Transverse colon (tissue), 4 donors: ENCODE measurements around the gene WWOX. TPM values are rescaled to one million over a fixed set of nuclear protein-coding genes. Genes with fewer than 3 reads are reported as not detected.

ENCODE experiments used
- DNase-seq: peaks from one replicate; pipeline ENCODE4 v3.0.0-alpha.2; 2019
- H3K27ac ChIP-seq, 4 donors: fragments of 200-600 bp; sonication (generic); 2 replicates each; pipeline ENCODE4 v1.5.1; 2016 to 2018; ENCODE audit warnings: inconsistent platforms in 4 of 4
- H3K27me3 ChIP-seq: fragments of 200-600 bp; sonication (generic); 2 replicates; pipeline ENCODE4 v1.5.1; 2017; ENCODE audit warnings: inconsistent platforms
- H3K36me3 ChIP-seq, 4 donors: fragments of 200-600 bp; sonication (generic); 2 replicates each; pipeline ENCODE4 v1.5.1; 2017 to 2019; ENCODE audit warnings: inconsistent platforms in 4 of 4
- H3K4me1 ChIP-seq, 4 donors: fragments of 200-600 bp; sonication (generic); 2 replicates each; pipeline ENCODE4 v1.5.1; 2017 to 2020; ENCODE audit warnings: inconsistent platforms in 4 of 4
- H3K4me3 ChIP-seq, 4 donors: fragments of 200-600 bp; sonication (generic); 1 replicate in 1 of 4; 2 replicates in 3 of 4; pipeline versions ENCODE4 v1.5.1 to v1.6.1; 2017 to 2019; ENCODE audit warnings: inconsistent platforms in 4 of 4
- H3K9me3 ChIP-seq, 2 donors: fragments of 200-600 bp; sonication (generic); 2 replicates each; pipeline ENCODE4 v1.5.1; 2017 to 2019; ENCODE audit warnings: inconsistent platforms in 2 of 2
- EP300 ChIP-seq: sonication (generic); formaldehyde crosslinking; IDR thresholded peaks from one replicate; pipeline ENCODE4 v1.6.1; 2017; ENCODE audit warnings: antibody characterized with exemption, low read depth
- POLR2A ChIP-seq: fragments of 450-650 bp; IDR thresholded peaks from one replicate; pipeline ENCODE4 v1.6.1; 2016; ENCODE audit warnings: antibody characterized with exemption, mild to moderate bottlenecking, moderate library complexity
- POLR2AphosphoS5 ChIP-seq, 3 donors: sonication (generic); formaldehyde crosslinking; IDR thresholded peaks; one replicate each; pipeline ENCODE4 v1.6.1; 2016; ENCODE audit warnings: antibody characterized with exemption in 3 of 3
- WGBS, 2 donors: methylation state at CpG; one replicate each; pipeline ENCODE4 v1.1.5; 2018; ENCODE audit warnings: low coverage in 1 of 2; 5-methylcytosine and 5-hydroxymethylcytosine counted together
- in situ Hi-C, 4 donors: fragments of 200-750 bp; cut with MboI; loops; one replicate each; pipeline versions ENCODE4 v1.15.0 to v1.15.1; 2017; ENCODE audit warnings: low sequenced_read_pairs in 3 of 4, low pct_ligation_motif_present in 1 of 4, low pct_unique_long_range_greater_than_20kb in 1 of 4
- intact Hi-C: fragments of 100-400 bp; cut with DNase I; formaldehyde crosslinking; loops from one replicate; pipeline ENCODE4 v1.15.1; 2023; ENCODE audit warnings: low total_unique reads
- total RNA-seq, 4 donors: library from RNA; depleted of rRNA; stranded (reverse); fragments of >200 nt; gene quantifications; one replicate each; pipeline ENCODE4 v1.1.0, GENCODE V29; 2016
- TF ChIP-seq, protein P1 (sequence below), 5 experiments: fragments of 200-600 bp in 3 of 5; fragments of 450-650 bp in 2 of 5; sonication (generic) in 3 of 5; IDR thresholded peaks; 1 replicate in 2 of 5; 2 replicates in 3 of 5; pipeline ENCODE4 v1.5.1; 2016 to 2017; ENCODE audit warnings: antibody characterized with exemption in 5 of 5, inconsistent platforms in 3 of 5, mild to moderate bottlenecking in 2 of 5, moderate library complexity in 1 of 5

WWOX gene
- total RNA-seq, 4 donors from 2014 or later = 11.2 to 53.8 (median 24.8) TPM

DNA sequence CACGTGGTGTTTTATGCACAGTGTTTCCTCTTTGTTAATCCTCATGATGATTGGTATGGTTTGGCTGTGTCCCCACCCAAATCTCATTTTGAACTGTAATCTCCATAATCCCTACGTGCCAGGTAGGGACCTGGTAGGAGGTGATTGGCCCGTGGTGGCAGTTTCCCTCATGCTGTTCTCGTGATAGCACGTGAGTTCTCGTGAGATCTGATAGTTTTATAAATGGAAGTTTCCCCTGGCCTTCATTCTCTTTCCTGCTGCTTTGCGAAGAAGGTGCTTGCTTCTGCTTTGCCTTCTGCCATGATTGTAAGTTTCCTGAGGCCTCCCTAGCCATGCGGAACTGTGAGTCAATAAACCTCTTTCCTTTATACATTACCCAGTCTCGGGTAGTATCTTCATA is 115.8 kb downstream of the WWOX start:
- no peak overlapping the region for H3K4me3 ChIP-seq
- 93 to 97% methylated on average over 4 to 9 of the region's 9 CpGs for WGBS, 2 donors
- in situ Hi-C loops = no loop called here

DNA sequence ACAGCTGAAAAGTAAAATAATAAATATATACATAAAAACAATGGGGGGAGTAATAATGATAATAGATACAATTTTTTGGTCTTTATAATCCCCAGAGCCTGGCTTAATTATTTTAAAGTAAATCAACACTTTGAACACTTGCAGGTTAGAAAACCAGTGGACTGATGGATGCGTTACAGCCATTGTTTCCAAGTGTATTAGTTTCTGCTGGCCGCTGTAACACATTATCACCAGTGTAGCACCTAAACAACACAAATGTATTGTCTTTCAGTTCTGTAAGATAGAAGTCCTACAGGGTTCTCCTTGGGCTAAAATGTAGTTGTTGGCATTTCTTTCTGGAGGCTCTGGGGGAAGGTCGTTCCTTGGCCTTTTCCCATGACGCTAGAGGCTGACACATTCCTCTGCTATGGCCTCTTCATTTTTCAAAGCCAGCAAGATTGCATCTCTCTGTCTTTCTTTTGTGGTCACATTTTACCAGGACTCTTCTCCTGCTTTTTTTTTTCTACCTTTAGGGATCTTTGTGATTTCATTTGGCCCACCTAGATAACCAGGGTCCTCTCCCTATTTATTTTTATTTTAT is 116.8 kb downstream of the WWOX start:
- TF ChIP-seq, protein P1, sequence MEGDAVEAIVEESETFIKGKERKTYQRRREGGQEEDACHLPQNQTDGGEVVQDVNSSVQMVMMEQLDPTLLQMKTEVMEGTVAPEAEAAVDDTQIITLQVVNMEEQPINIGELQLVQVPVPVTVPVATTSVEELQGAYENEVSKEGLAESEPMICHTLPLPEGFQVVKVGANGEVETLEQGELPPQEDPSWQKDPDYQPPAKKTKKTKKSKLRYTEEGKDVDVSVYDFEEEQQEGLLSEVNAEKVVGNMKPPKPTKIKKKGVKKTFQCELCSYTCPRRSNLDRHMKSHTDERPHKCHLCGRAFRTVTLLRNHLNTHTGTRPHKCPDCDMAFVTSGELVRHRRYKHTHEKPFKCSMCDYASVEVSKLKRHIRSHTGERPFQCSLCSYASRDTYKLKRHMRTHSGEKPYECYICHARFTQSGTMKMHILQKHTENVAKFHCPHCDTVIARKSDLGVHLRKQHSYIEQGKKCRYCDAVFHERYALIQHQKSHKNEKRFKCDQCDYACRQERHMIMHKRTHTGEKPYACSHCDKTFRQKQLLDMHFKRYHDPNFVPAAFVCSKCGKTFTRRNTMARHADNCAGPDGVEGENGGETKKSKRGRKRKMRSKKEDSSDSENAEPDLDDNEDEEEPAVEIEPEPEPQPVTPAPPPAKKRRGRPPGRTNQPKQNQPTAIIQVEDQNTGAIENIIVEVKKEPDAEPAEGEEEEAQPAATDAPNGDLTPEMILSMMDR (IDR thresholded peaks at IDR 0.05) = no peak
- no peak for TF ChIP-seq EP300
- no peak for TF ChIP-seq POLR2AphosphoS5 (IDR thresholded peaks at IDR 0.05)
- no peak for TF ChIP-seq POLR2A
- 96 to 100% methylated on average over 2 to 4 of the region's 4 CpGs for WGBS, 2 donors
- no peak for DNase-seq
- Histone ChIP-seq H3K4me3 (no peak overlapping the region), H3K4me1 (no peaks in the 10 kb centered on the region), H3K9me3 (no peaks in the 10 kb centered on the region), H3K27ac (no peak overlapping the region), H3K27me3 (no peaks in the 10 kb centered on the region), H3K36me3 (no peaks in the 10 kb centered on the region)
- in situ Hi-C loops (no loop called here), intact Hi-C loops (no loop called here)

More for the DNA sequence above, 115.8 kb downstream of the WWOX start:
- Histone ChIP-seq H3K4me1 (no peaks in the 10 kb centered on the region), H3K27me3 (no peaks in the 10 kb centered on the region), H3K9me3 (no peaks in the 10 kb centered on the region), H3K27ac (no peak overlapping the region), H3K36me3 (no peaks in the 10 kb centered on the region)
- TF ChIP-seq EP300 (no peak), POLR2A (no peak), POLR2AphosphoS5 (IDR thresholded peaks at IDR 0.05) (no peak)
- TF ChIP-seq, protein P1 (IDR thresholded peaks at IDR 0.05) = no peak
- DNase-seq = no peak
- intact Hi-C loops = no loop called here

DNA sequence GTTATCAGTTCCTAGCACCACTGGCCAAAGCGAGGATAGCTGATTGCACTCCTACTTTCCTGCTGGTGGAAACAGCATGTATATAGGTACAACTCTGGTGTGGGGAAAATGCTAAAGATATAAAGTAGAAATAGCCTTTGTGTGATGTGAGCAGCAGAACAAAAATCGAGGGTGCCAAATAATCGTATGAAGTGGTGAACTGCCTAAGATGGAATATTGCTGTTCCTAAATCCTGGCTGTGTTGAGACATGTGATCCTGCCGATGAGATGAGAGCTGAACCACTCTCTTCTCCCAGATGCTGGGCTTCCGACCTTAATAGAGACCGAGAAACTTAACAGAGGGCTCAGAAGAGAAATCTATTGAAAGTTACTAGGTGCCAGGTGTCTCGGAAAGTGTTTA is 117.8 kb downstream of the WWOX start:
- no peaks in the 10 kb centered on the region for H3K4me1 ChIP-seq
- no peak overlapping the region for H3K27ac ChIP-seq
- TF ChIP-seq POLR2A = no peak
- TF ChIP-seq, protein P1 (IDR thresholded peaks at IDR 0.05) = no peak
- no peak for TF ChIP-seq POLR2AphosphoS5 (IDR thresholded peaks at IDR 0.05)
- TF ChIP-seq EP300 = no peak
- H3K9me3 ChIP-seq = no peaks in the 10 kb centered on the region
- intact Hi-C loops (no loop called here), in situ Hi-C loops (no loop called here)
- no peaks in the 10 kb centered on the region for H3K27me3 ChIP-seq
- H3K4me3 ChIP-seq = no peak overlapping the region
- no peaks in the 10 kb centered on the region for H3K36me3 ChIP-seq
- no peak for DNase-seq
- 85 to 88% methylated on average over 4 to 7 of the region's 7 CpGs for WGBS, 2 donors

DNA sequence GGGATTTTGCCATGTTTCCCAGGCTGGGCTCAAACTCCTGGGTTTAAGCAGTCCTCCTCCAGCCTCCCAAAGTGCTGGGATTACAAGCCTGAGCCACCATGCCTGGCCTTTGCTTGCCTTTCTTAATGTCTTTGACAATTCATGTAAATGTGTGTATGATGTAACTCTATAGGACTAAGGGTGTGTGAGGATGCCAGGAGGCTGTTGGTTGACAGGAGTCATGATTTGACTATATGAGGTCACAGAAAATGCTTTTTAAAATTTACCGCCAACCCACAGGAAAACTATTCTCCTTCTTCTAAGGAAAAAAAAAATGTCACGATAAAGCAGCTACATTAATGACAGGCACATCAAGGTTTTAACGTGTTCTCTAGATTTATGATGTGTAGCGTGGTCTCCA is 118.8 kb downstream of the WWOX start:
- WGBS, 2 donors = 93 to 100% methylated on average over 3 to 4 of the region's 4 CpGs
- H3K36me3 ChIP-seq = no peaks in the 10 kb centered on the region
- intact Hi-C loops = no loop called here

More for the DNA sequence above, 118.8 kb downstream of the WWOX start:
- H3K4me3 ChIP-seq = no peak overlapping the region
- no peak for DNase-seq
- H3K4me1 ChIP-seq = no peaks in the 10 kb centered on the region
- in situ Hi-C loops = no loop called here
- H3K27ac ChIP-seq = no peak overlapping the region
- H3K9me3 ChIP-seq = no peaks in the 10 kb centered on the region
- H3K27me3 ChIP-seq = no peaks in the 10 kb centered on the region
- TF ChIP-seq EP300 (no peak), POLR2A (no peak), POLR2AphosphoS5 (IDR thresholded peaks at IDR 0.05) (no peak)
- TF ChIP-seq, protein P1 (IDR thresholded peaks at IDR 0.05) = no peak
